Memory B cell (primary cell): ENCODE measurements around the gene CD22.

ENCODE experiments used
- ATAC-seq: fragments of 150-1000 bp; cut with Tn5 transposase; 2 replicates; pipeline ENCODE4 v1.10.0; 2021; ENCODE audit warnings: low read depth, mild to moderate bottlenecking, moderate library complexity
- DNase-seq, 2 donors: peaks; one replicate each; pipeline ENCODE4 v3.0.0; 2022; ENCODE audit warnings: low spot score in 2 of 2
- H3K27ac Mint-ChIP-seq: one replicate; pipeline ENCODE4 v1.8.0; 2022; ENCODE audit warnings: mild to moderate bottlenecking, moderate library complexity, mixed read lengths
- H3K27me3 Mint-ChIP-seq: one replicate; pipeline ENCODE4 v1.8.0; 2022; ENCODE audit warnings: mixed read lengths
- H3K36me3 Mint-ChIP-seq: one replicate; pipeline ENCODE4 v1.8.0; 2022; ENCODE audit warnings: mild to moderate bottlenecking, mixed read lengths
- H3K4me1 Mint-ChIP-seq: one replicate; pipeline ENCODE4 v1.8.0; 2022; ENCODE audit warnings: mixed read lengths
- H3K4me3 Mint-ChIP-seq: one replicate; pipeline ENCODE4 v1.8.0; 2022; ENCODE audit warnings: mild to moderate bottlenecking, moderate library complexity, mixed read lengths
- H3K9me3 Mint-ChIP-seq: one replicate; pipeline ENCODE4 v1.8.0; 2022; ENCODE audit warnings: mixed read lengths

Gene CD22

DNA sequence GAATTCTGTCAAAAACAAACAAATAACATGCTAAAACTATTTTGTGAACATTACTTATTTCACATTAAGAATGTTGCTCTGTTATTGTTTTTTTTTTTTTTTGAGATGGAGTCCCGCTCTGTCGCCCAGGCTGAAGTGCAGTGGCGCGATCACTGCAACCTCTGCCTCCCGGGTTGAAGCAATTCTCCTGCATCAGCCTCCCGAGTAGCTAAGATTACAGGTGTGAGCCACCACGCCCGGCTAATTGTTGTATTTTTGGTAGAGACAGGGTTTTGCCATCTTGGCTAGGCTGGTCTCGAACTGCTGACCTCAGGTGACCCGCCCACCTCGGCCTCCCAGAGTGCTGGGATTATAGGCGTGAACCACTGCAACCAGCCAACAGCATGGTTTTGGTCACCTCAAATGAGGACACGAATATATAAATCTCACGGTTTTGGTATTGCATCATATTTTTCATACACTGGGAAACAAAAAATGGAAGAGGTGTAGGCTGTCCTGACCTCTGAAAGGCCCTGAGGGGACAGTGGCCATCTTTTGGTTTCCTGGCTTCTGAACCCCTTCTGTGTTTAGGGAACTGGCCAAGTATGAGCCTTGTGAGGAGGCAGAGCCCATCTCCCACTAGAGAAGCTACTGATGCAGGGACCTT is 67.4 kb downstream of the CD22 start:
- peaks cover 5% of the 10 kb centered on the region for H3K36me3 Mint-ChIP-seq
- H3K4me3 Mint-ChIP-seq = no peak overlapping the region
- peaks cover 4% of the 10 kb centered on the region for H3K4me1 Mint-ChIP-seq
- no peaks in the 10 kb centered on the region for H3K9me3 Mint-ChIP-seq
- peaks cover 4% of the 10 kb centered on the region for H3K27me3 Mint-ChIP-seq
- DNase-seq (no peak), ATAC-seq (no peak)
- no peak overlapping the region for H3K27ac Mint-ChIP-seq
